ENCODE results near the gene COL25A1. TPM values are rescaled to one million over a fixed set of nuclear protein-coding genes. Genes with fewer than 3 reads are reported as not detected.

COL25A1 gene
- total and polyA plus RNA-seq, 4 donors: 0.61 to 4.4 (median 2.1) TPM

GRCh38 chr4:108982402-108983185 lies 319.9 kb downstream of the COL25A1 start:
- Histone ChIP-seq H3K36me3 (ENCODE audit: control insufficient read depth in 4 of 4, insufficient read depth in 3 of 4, low read depth in 1 of 4, low read length in 3 of 4) (no peaks in the 10 kb centered on the region), H3K4me3 (ENCODE audit: low read depth in 1 of 3, low read length in 3 of 3) (no peak overlapping the region), H3K9me3 (ENCODE audit: control insufficient read depth in 4 of 4, low read length in 3 of 4) (no peaks in the 10 kb centered on the region), H3K27me3 (ENCODE audit: control insufficient read depth in 4 of 4, insufficient read depth in 4 of 4, low read length in 3 of 4) (no peaks in the 10 kb centered on the region), H3K27ac (ENCODE audit: low read depth in 1 of 2, low read length in 2 of 2) (no peak overlapping the region), H3K9ac (ENCODE audit: low read depth in 1 of 2, low read length in 2 of 2) (no peak overlapping the region), H3K4me1 (ENCODE audit: control insufficient read depth in 4 of 4, insufficient read depth in 4 of 4, low read length in 3 of 4) (no peaks in the 10 kb centered on the region)
- WGBS: 84% methylated on average over 6 of the region's 6 CpGs
- TF ChIP-seq GABPA (IDR thresholded peaks at IDR 0.05 in 1 of 2, conservative IDR thresholded peaks at IDR 0.05 in 1 of 2) (no peak), RXRA (IDR thresholded peaks at IDR 0.05) (no peak), FOXA1 (IDR thresholded peaks at IDR 0.05) (no peak), JUND (IDR thresholded peaks at IDR 0.05) (no peak), RAD21 (IDR thresholded peaks at IDR 0.05) (no peak), HNF4A (conservative IDR thresholded peaks at IDR 0.05) (no peak), FOXA2 (IDR thresholded peaks at IDR 0.05) (no peak), NR2F2 (IDR thresholded peaks at IDR 0.05) (no peak), ZBTB33 (IDR thresholded peaks at IDR 0.05) (no peak)
- no peak for DNase-seq (ENCODE audit: low spot score)

- H3K27me3 ChIP-seq (ENCODE audit: control insufficient read depth in 4 of 4, insufficient read depth in 4 of 4, low read length in 3 of 4): no peaks in the 10 kb centered on the region
- no peak overlapping the region for H3K9ac ChIP-seq (ENCODE audit: low read depth in 1 of 2, low read length in 2 of 2)
- TF ChIP-seq SP1 (IDR thresholded peaks at IDR 0.05) (no peak), CTCF (IDR thresholded peaks at IDR 0.05; ENCODE audit: low read depth, low read length, missing input control) (no peak), FOXA1 (IDR thresholded peaks at IDR 0.05) (no peak), JUND (IDR thresholded peaks at IDR 0.05) (no peak), HNF4G (IDR thresholded peaks at IDR 0.05) (no peak), EGR1 (IDR thresholded peaks at IDR 0.05; ENCODE audit: low read depth in 2 of 2) (no peak), NR2F2 (IDR thresholded peaks at IDR 0.05) (no peak), GABPA (IDR thresholded peaks at IDR 0.05 in 1 of 2, conservative IDR thresholded peaks at IDR 0.05 in 1 of 2) (no peak), HNF4A (conservative IDR thresholded peaks at IDR 0.05) (no peak), TAF1 (conservative IDR thresholded peaks at IDR 0.05) (no peak), FOXA2 (IDR thresholded peaks at IDR 0.05) (no peak), REST (IDR thresholded peaks at IDR 0.05) (no peak), RXRA (IDR thresholded peaks at IDR 0.05) (no peak), YY1 (IDR thresholded peaks at IDR 0.05) (no peak), ZBTB33 (IDR thresholded peaks at IDR 0.05) (no peak), RAD21 (IDR thresholded peaks at IDR 0.05) (no peak)
- TF ChIP-seq, protein P1, sequence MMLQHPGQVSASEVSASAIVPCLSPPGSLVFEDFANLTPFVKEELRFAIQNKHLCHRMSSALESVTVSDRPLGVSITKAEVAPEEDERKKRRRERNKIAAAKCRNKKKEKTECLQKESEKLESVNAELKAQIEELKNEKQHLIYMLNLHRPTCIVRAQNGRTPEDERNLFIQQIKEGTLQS (IDR thresholded peaks at IDR 0.05): no peak
- TF ChIP-seq, protein P2, sequence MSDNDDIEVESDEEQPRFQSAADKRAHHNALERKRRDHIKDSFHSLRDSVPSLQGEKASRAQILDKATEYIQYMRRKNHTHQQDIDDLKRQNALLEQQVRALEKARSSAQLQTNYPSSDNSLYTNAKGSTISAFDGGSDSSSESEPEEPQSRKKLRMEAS (IDR thresholded peaks at IDR 0.05): no peak
- H3K4me3 ChIP-seq (ENCODE audit: low read depth in 1 of 3, low read length in 3 of 3): no peak overlapping the region
- no peaks in the 10 kb centered on the region for H3K9me3 ChIP-seq (ENCODE audit: control insufficient read depth in 4 of 4, low read length in 3 of 4)
- H3K4me1 ChIP-seq (ENCODE audit: control insufficient read depth in 4 of 4, insufficient read depth in 4 of 4, low read length in 3 of 4): no peaks in the 10 kb centered on the region
- H3K27ac ChIP-seq (ENCODE audit: low read depth in 1 of 2, low read length in 2 of 2): no peak overlapping the region
- H3K36me3 ChIP-seq (ENCODE audit: control insufficient read depth in 4 of 4, insufficient read depth in 3 of 4, low read depth in 1 of 4, low read length in 3 of 4): no peaks in the 10 kb centered on the region
- DNase-seq (ENCODE audit: low spot score): no peak
- 81% methylated on average over 10 of the region's 10 CpGs for WGBS
These were observed 321.8 kb downstream of the COL25A1 start for GRCh38 chr4:108980455-108981239.
